ENCODE results near the gene CHURC1.
"Not testable (repeated sequence)": the region's sequence is repeated elsewhere in the genome, so short reads cannot be mapped to it uniquely, and the experiment has no call there.

Gene CHURC1

DNA sequence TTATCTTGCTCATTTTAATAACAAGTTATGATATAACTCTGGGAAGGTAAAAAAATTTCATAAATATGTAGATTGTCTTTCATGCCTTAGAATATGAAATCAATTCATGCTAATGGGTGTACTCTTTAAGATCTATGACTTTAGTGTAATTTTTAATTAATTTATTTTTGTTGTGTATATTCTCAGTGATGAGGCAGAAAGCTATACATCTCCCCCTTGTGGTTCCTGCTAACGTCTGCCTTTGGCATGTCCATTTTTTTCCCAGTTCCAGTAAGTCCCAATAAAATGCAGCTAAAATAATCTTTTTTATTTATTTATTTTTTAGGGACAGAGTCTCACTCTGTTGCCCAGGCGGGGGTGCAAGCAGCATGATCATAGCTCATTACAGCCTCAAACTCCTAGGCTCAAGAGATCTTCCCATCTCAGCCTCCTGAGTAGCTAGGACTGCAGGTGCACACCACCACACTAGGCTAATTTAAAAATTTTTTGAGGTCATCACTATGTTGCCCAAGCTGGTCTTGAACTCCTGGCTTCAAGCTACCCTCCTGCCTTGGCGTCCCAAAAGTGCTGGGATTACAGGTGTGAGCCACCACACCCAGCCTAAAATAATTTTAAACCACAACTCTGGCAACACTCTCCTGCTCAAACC is 3.3 kb upstream of the CHURC1 start:
- Histone ChIP-seq H3K9me3 (ENCODE audit: control insufficient read depth in 2 of 2, low read length in 2 of 2) (no peaks in the 10 kb centered on the region), H3K4me3 (ENCODE audit: low read length in 2 of 2) (no peak overlapping the region), H3K27ac (ENCODE audit: low read length) (no peak overlapping the region), H3K9ac (ENCODE audit: low read length in 2 of 2) (no peak overlapping the region), H3K4me1 (ENCODE audit: control insufficient read depth, insufficient read depth, low read length) (peaks cover 8% of the 10 kb centered on the region), H3K27me3 (ENCODE audit: control insufficient read depth in 1 of 2, insufficient read depth in 2 of 2, low read length in 2 of 2) (no peaks in the 10 kb centered on the region), H3K36me3 (ENCODE audit: control insufficient read depth in 2 of 2, insufficient read depth in 2 of 2, low read length in 2 of 2) (no peaks in the 10 kb centered on the region)

GRCh38 chr14:64912261-64912660 is 2.0 kb upstream of the CHURC1 start:
- Histone ChIP-seq H3K27ac (ENCODE audit: low read length) (no peak overlapping the region), H3K4me3 (ENCODE audit: low read length in 2 of 2) (no peak overlapping the region), H3K9ac (ENCODE audit: low read length in 2 of 2) (no peak overlapping the region), H3K27me3 (ENCODE audit: control insufficient read depth in 1 of 2, insufficient read depth in 2 of 2, low read length in 2 of 2) (no peaks in the 10 kb centered on the region), H3K4me1 (ENCODE audit: control insufficient read depth, insufficient read depth, low read length) (peaks cover 8% of the 10 kb centered on the region), H3K36me3 (ENCODE audit: control insufficient read depth in 2 of 2, insufficient read depth in 2 of 2, low read length in 2 of 2) (no peaks in the 10 kb centered on the region), H3K9me3 (ENCODE audit: control insufficient read depth in 2 of 2, low read length in 2 of 2) (no peaks in the 10 kb centered on the region)

DNA sequence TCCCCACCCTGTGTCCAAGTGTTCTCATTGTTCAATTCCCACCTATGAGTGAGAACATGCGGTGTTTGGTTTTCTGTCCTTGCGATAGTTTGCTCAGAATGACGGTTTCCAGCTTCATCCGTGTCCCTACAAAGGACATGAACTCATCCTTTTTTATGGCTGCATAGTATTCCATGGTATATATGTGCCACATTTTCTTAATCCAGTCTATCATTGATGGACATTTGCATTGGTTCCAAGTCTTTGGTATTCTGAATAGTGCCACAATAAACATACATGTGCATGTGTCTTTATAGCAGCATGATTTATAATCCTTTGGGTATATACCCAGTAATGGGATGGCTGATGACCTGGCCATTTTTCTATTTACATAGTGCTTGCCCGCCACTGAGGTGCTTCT is 778 bp upstream of the CHURC1 start:
- not testable (repeated sequence) for H3K9ac ChIP-seq (ENCODE audit: low read length in 2 of 2); H3K4me1 ChIP-seq (ENCODE audit: control insufficient read depth, insufficient read depth, low read length); H3K27me3 ChIP-seq (ENCODE audit: control insufficient read depth in 1 of 2, insufficient read depth in 2 of 2, low read length in 2 of 2); H3K36me3 ChIP-seq (ENCODE audit: control insufficient read depth in 2 of 2, insufficient read depth in 2 of 2, low read length in 2 of 2); H3K9me3 ChIP-seq (ENCODE audit: control insufficient read depth in 2 of 2, low read length in 2 of 2); H3K27ac ChIP-seq (ENCODE audit: low read length)
- peak overlapping the region in 1 of 2 donors; percentile 97 for H3K4me3 ChIP-seq (ENCODE audit: low read length in 2 of 2)

- no peaks in the 10 kb centered on the region for H3K9me3 ChIP-seq (ENCODE audit: control insufficient read depth in 2 of 2, low read length in 2 of 2)
- peak overlapping the region; percentile 85 for H3K27ac ChIP-seq (ENCODE audit: low read length)
- peaks cover 8% of the 10 kb centered on the region for H3K4me1 ChIP-seq (ENCODE audit: control insufficient read depth, insufficient read depth, low read length)
- peak overlapping the region; percentile 95 to 97 for H3K4me3 ChIP-seq (ENCODE audit: low read length in 2 of 2)
- H3K36me3 ChIP-seq (ENCODE audit: control insufficient read depth in 2 of 2, insufficient read depth in 2 of 2, low read length in 2 of 2): no peaks in the 10 kb centered on the region
- peak overlapping the region; percentile 99 for H3K9ac ChIP-seq (ENCODE audit: low read length in 2 of 2)
- H3K27me3 ChIP-seq (ENCODE audit: control insufficient read depth in 1 of 2, insufficient read depth in 2 of 2, low read length in 2 of 2): no peaks in the 10 kb centered on the region
Measured at GRCh38 chr14:64915029-64915424, 772 bp downstream of the CHURC1 start.

DNA sequence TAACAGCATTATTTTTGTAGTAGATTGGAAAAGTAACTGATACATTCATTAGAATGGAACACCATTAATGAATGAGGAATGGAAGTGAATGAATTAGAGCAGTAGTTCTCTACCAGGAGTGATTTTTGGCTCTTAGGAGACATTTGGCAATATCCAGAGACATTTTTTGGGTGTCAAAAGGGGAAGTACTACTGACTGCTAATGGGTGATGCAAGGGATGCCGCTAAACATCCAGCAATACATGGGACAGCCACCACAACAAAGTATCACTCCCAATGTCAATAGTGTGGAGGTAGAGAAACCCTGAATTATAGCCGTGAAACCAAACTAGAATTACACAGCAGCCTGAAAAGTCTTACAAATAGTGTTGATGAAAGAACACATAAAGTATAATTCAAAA is 1.5 kb downstream of the CHURC1 start:
- Histone ChIP-seq H3K4me3 (ENCODE audit: low read length in 2 of 2) (peak overlapping the region; percentile 4 to 95), H3K4me1 (ENCODE audit: control insufficient read depth, insufficient read depth, low read length) (peaks cover 8% of the 10 kb centered on the region), H3K27me3 (ENCODE audit: control insufficient read depth in 1 of 2, insufficient read depth in 2 of 2, low read length in 2 of 2) (no peaks in the 10 kb centered on the region), H3K27ac (ENCODE audit: low read length) (no peak overlapping the region), H3K36me3 (ENCODE audit: control insufficient read depth in 2 of 2, insufficient read depth in 2 of 2, low read length in 2 of 2) (no peaks in the 10 kb centered on the region), H3K9ac (ENCODE audit: low read length in 2 of 2) (no peak overlapping the region), H3K9me3 (ENCODE audit: control insufficient read depth in 2 of 2, low read length in 2 of 2) (no peaks in the 10 kb centered on the region)

DNA sequence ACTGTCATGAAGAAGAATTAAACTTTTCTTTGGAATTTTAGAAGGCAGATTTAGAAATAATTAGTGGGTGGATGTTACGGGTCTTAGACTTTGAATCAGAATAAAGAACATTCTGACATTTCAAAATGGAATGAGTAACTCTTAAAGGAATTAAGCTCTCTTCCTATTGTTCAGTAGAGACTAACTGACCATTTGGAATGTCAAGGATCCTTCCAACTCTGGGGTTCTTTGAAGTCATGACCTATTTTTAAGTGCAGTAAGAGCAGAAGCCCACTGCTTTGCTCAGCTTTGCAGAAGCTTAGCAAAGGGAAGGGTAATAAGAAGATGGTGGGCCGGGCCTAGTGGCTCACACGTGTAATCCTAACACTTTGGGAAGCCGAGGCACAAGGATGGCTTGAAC is 4.0 kb downstream of the CHURC1 start:
- H3K4me3 ChIP-seq (ENCODE audit: low read length in 2 of 2): no peak overlapping the region
- no peaks in the 10 kb centered on the region for H3K9me3 ChIP-seq (ENCODE audit: control insufficient read depth in 2 of 2, low read length in 2 of 2)
- no peak overlapping the region for H3K9ac ChIP-seq (ENCODE audit: low read length in 2 of 2)
- no peaks in the 10 kb centered on the region for H3K27me3 ChIP-seq (ENCODE audit: control insufficient read depth in 1 of 2, insufficient read depth in 2 of 2, low read length in 2 of 2)
- H3K4me1 ChIP-seq (ENCODE audit: control insufficient read depth, insufficient read depth, low read length): peaks cover 8% of the 10 kb centered on the region
- no peak overlapping the region for H3K27ac ChIP-seq (ENCODE audit: low read length)
- no peaks in the 10 kb centered on the region for H3K36me3 ChIP-seq (ENCODE audit: control insufficient read depth in 2 of 2, insufficient read depth in 2 of 2, low read length in 2 of 2)

DNA sequence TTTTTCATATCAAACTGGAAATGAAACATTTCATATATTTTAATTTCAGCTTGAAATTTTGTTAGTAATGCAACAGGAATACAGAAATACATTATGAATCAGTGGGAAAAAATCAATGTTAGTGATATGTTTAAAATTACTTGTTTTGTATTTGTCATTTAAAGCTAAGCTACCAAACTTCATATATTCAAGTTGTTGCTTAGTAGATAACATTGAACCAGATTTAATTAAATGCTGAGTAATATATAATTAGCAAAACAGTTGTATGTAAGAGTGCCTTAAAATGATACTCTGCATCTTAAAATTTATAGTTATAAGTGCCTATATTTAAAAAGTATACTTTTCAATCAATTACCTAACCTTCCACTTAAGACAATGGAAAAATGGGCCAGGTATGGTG is 5.0 kb downstream of the CHURC1 start:
- Histone ChIP-seq H3K9ac (ENCODE audit: low read length in 2 of 2) (no peak overlapping the region), H3K4me3 (ENCODE audit: low read length in 2 of 2) (no peak overlapping the region), H3K9me3 (ENCODE audit: control insufficient read depth in 2 of 2, low read length in 2 of 2) (no peaks in the 10 kb centered on the region), H3K27me3 (ENCODE audit: control insufficient read depth in 1 of 2, insufficient read depth in 2 of 2, low read length in 2 of 2) (no peaks in the 10 kb centered on the region), H3K36me3 (ENCODE audit: control insufficient read depth in 2 of 2, insufficient read depth in 2 of 2, low read length in 2 of 2) (peaks cover 0 to 3% of the 10 kb centered on the region in 2 donors), H3K4me1 (ENCODE audit: control insufficient read depth, insufficient read depth, low read length) (peaks cover 8% of the 10 kb centered on the region), H3K27ac (ENCODE audit: low read length) (no peak overlapping the region)

- no peak overlapping the region for H3K27ac ChIP-seq (ENCODE audit: low read length)
- H3K4me1 ChIP-seq (ENCODE audit: control insufficient read depth, insufficient read depth, low read length): peaks cover 8% of the 10 kb centered on the region
Measured at GRCh38 chr14:64919618-64920017, 5.4 kb downstream of the CHURC1 start.

DNA sequence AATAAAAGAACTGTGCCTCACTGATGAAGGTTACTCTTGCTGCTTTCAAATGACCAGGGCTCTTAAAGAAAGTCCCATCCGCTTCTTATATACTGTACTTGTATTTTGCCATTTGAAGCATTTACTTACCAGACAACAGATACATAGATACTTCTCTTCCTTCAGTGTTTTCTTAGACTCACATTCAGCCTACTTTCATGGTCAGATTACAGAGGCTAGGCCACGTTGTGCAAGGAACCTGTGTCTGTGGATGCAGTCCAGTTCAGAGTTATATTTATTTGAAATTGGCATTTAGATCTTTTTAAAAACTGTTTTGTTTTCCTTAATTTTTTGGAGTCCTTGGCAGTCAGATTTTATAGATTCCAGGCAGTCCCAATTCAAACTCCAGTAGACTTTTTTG is 6.2 kb downstream of the CHURC1 start:
- Histone ChIP-seq H3K27ac (ENCODE audit: low read length) (no peak overlapping the region), H3K4me1 (ENCODE audit: control insufficient read depth, insufficient read depth, low read length) (peaks cover under 1% of the 10 kb centered on the region), H3K9ac (ENCODE audit: low read length in 2 of 2) (no peak overlapping the region), H3K36me3 (ENCODE audit: control insufficient read depth in 2 of 2, insufficient read depth in 2 of 2, low read length in 2 of 2) (peaks cover 5 to 10% of the 10 kb centered on the region in 2 donors), H3K9me3 (ENCODE audit: control insufficient read depth in 2 of 2, low read length in 2 of 2) (no peaks in the 10 kb centered on the region), H3K4me3 (ENCODE audit: low read length in 2 of 2) (no peak overlapping the region), H3K27me3 (ENCODE audit: control insufficient read depth in 1 of 2, insufficient read depth in 2 of 2, low read length in 2 of 2) (no peaks in the 10 kb centered on the region)

More at GRCh38 chr14:64919618-64920017, 5.4 kb downstream of the CHURC1 start:
- no peaks in the 10 kb centered on the region for H3K27me3 ChIP-seq (ENCODE audit: control insufficient read depth in 1 of 2, insufficient read depth in 2 of 2, low read length in 2 of 2)
- H3K9me3 ChIP-seq (ENCODE audit: control insufficient read depth in 2 of 2, low read length in 2 of 2): no peaks in the 10 kb centered on the region
- no peak overlapping the region for H3K4me3 ChIP-seq (ENCODE audit: low read length in 2 of 2)
- peaks cover 1 to 7% of the 10 kb centered on the region in 2 donors for H3K36me3 ChIP-seq (ENCODE audit: control insufficient read depth in 2 of 2, insufficient read depth in 2 of 2, low read length in 2 of 2)
- H3K9ac ChIP-seq (ENCODE audit: low read length in 2 of 2): no peak overlapping the region

DNA sequence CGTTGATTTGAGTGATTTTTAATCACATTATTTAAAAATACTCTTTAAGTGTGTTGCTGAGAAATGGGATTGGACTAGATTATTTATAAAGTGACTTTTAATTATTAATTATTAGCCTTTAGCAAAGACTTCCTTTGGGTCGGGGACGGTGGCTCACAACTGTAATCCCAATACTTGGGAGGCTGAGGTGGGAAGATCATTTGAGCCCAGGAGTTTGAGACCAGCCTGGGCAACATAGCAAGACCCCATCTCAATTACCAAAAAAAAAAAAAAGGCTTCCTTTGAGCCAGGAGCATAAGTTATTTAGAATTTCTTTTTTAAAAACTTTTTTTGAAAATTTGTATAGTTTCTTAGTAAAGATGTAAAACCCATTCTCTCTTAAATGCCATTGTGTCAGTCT is 8.8 kb downstream of the CHURC1 start:
- H3K9ac ChIP-seq (ENCODE audit: low read length in 2 of 2): no peak overlapping the region
- no peak overlapping the region for H3K4me3 ChIP-seq (ENCODE audit: low read length in 2 of 2)
- peaks cover 8 to 21% of the 10 kb centered on the region in 2 donors for H3K36me3 ChIP-seq (ENCODE audit: control insufficient read depth in 2 of 2, insufficient read depth in 2 of 2, low read length in 2 of 2)
- H3K4me1 ChIP-seq (ENCODE audit: control insufficient read depth, insufficient read depth, low read length): no peaks in the 10 kb centered on the region
- no peaks in the 10 kb centered on the region for H3K9me3 ChIP-seq (ENCODE audit: control insufficient read depth in 2 of 2, low read length in 2 of 2)
- H3K27me3 ChIP-seq (ENCODE audit: control insufficient read depth in 1 of 2, insufficient read depth in 2 of 2, low read length in 2 of 2): no peaks in the 10 kb centered on the region
- H3K27ac ChIP-seq (ENCODE audit: low read length): no peak overlapping the region

GRCh38 chr14:64926398-64926995 is 12.2 kb downstream of the CHURC1 start:
- no peak overlapping the region for H3K4me3 ChIP-seq (ENCODE audit: low read length in 2 of 2)
- H3K9ac ChIP-seq (ENCODE audit: low read length in 2 of 2): no peak overlapping the region
- H3K4me1 ChIP-seq (ENCODE audit: control insufficient read depth, insufficient read depth, low read length): peaks cover 9% of the 10 kb centered on the region
- H3K27me3 ChIP-seq (ENCODE audit: control insufficient read depth in 1 of 2, insufficient read depth in 2 of 2, low read length in 2 of 2): no peaks in the 10 kb centered on the region
- no peaks in the 10 kb centered on the region for H3K9me3 ChIP-seq (ENCODE audit: control insufficient read depth in 2 of 2, low read length in 2 of 2)
- no peak overlapping the region for H3K27ac ChIP-seq (ENCODE audit: low read length)
- peaks cover 18 to 23% of the 10 kb centered on the region in 2 donors for H3K36me3 ChIP-seq (ENCODE audit: control insufficient read depth in 2 of 2, insufficient read depth in 2 of 2, low read length in 2 of 2)

All from stomach smooth muscle (tissue), 2 donors.